GM23248 (cell line): ENCODE measurements around the gene PDSS2. TPM values are rescaled to one million over a fixed set of nuclear protein-coding genes. Genes with fewer than 3 reads are reported as not detected.

Experiments used
- DNase-seq: peaks from one replicate; pipeline ENCODE4 v3.0.0-alpha.2; 2015
- H2AFZ ChIP-seq: fragments of 200-600 bp; sonication (generic); 2 replicates; pipeline ENCODE4 v1.6.1; 2016; ENCODE audit warnings: antibody characterized with exemption
- H3F3A ChIP-seq: fragments of 200-600 bp; sonication (generic); 2 replicates; pipeline ENCODE4 v1.6.1; 2016; ENCODE audit warnings: mild to moderate bottlenecking, antibody characterized with exemption, mixed run types; ENCODE audit not compliant: insufficient read depth
- H3K27ac ChIP-seq: fragments of 200-600 bp; sonication (generic); 2 replicates; pipeline ENCODE4 v1.5.1; 2016; ENCODE audit warnings: mild to moderate bottlenecking
- H3K27me3 ChIP-seq: fragments of 200-600 bp; sonication (generic); replicated peaks from 2 replicates; pipeline ENCODE4 v1.6.1; 2016; ENCODE audit warnings: mild to moderate bottlenecking; ENCODE audit not compliant: insufficient read depth
- H3K36me3 ChIP-seq: fragments of 200-600 bp; sonication (generic); 2 replicates; pipeline ENCODE4 v1.6.1; 2016; ENCODE audit warnings: low read depth, mild to moderate bottlenecking
- H3K4me1 ChIP-seq: fragments of 200-600 bp; sonication (generic); 2 replicates; pipeline ENCODE4 v1.6.1; 2016; ENCODE audit warnings: mild to moderate bottlenecking; ENCODE audit not compliant: insufficient read depth
- H3K4me2 ChIP-seq: fragments of 200-600 bp; sonication (generic); one replicate; pipeline ENCODE4 v1.6.1; 2016; ENCODE audit warnings: mild to moderate bottlenecking; ENCODE audit not compliant: unreplicated experiment
- H3K4me3 ChIP-seq: fragments of 200-600 bp; sonication (generic); 2 replicates; pipeline ENCODE4 v1.5.1; 2016; ENCODE audit warnings: mild to moderate bottlenecking
- H3K79me2 ChIP-seq: fragments of 200-600 bp; sonication (generic); 2 replicates; pipeline ENCODE4 v1.6.1; 2016; ENCODE audit warnings: mild to moderate bottlenecking; ENCODE audit not compliant: insufficient read depth
- H3K9ac ChIP-seq: fragments of 200-600 bp; sonication (generic); 2 replicates; pipeline ENCODE4 v1.6.1; 2016; ENCODE audit warnings: mild to moderate bottlenecking
- H3K9me2 ChIP-seq: fragments of 200-600 bp; sonication (generic); 2 replicates; pipeline ENCODE4 v1.6.1; 2016; ENCODE audit warnings: mixed run types, mild to moderate bottlenecking, moderate library complexity; ENCODE audit not compliant: insufficient read depth
- H3K9me3 ChIP-seq: fragments of 200-600 bp; sonication (generic); one replicate; pipeline ENCODE4 v1.6.1; 2017; ENCODE audit warnings: low read depth
- H4K20me1 ChIP-seq: fragments of 200-600 bp; sonication (generic); 2 replicates; pipeline ENCODE4 v1.6.0; 2016; ENCODE audit not compliant: insufficient read depth
- EZH2 ChIP-seq: fragments of 200-600 bp; sonication (generic); IDR thresholded peaks from 2 replicates; pipeline ENCODE4 v1.6.1; 2018; ENCODE audit warnings: antibody characterized with exemption, mild to moderate bottlenecking; ENCODE audit not compliant: insufficient read depth, poor library complexity, severe bottlenecking
- EZH2phosphoT487 ChIP-seq: fragments of 200-600 bp; sonication (generic); IDR thresholded peaks from 2 replicates; pipeline ENCODE4 v1.6.1; 2018; ENCODE audit warnings: antibody characterized with exemption, moderate library complexity, mild to moderate bottlenecking, low read depth; ENCODE audit not compliant: insufficient read depth
- WGBS, 2 experiments: methylation state at CpG; one replicate each; pipeline ENCODE4 v1.1.6; 2015 to 2017; ENCODE audit warnings: low lambda C conversion rate in 2 of 2, low coverage in 1 of 2; ENCODE audit errors: missing lambda C conversion rate in 2 of 2; 5-methylcytosine and 5-hydroxymethylcytosine counted together
- in situ Hi-C: fragments of 300-500 bp; cut with MboI; formaldehyde crosslinking; loops from 2 replicates; pipeline ENCODE4 v1.15.0; 2020
- polyA plus RNA-seq: library from polyadenylated mRNA; unstranded; fragments of >200 nt; fragmentation: Nextera tagmentation; extraction: Ambion mirVana; gene quantifications from 2 replicates; pipeline ENCODE4 v1.2.1, GENCODE V29; 2016
- total RNA-seq: library from RNA; depleted of rRNA; stranded (reverse); fragments of >200 nt; shearing (Covaris generic); gene quantifications from 2 replicates; pipeline ENCODE4 v1.2.3, GENCODE V29; 2014

The PDSS2 gene
- total and polyA plus RNA-seq, 2 experiments from 2014 or later: 9.9 to 10.3 TPM

DNA sequence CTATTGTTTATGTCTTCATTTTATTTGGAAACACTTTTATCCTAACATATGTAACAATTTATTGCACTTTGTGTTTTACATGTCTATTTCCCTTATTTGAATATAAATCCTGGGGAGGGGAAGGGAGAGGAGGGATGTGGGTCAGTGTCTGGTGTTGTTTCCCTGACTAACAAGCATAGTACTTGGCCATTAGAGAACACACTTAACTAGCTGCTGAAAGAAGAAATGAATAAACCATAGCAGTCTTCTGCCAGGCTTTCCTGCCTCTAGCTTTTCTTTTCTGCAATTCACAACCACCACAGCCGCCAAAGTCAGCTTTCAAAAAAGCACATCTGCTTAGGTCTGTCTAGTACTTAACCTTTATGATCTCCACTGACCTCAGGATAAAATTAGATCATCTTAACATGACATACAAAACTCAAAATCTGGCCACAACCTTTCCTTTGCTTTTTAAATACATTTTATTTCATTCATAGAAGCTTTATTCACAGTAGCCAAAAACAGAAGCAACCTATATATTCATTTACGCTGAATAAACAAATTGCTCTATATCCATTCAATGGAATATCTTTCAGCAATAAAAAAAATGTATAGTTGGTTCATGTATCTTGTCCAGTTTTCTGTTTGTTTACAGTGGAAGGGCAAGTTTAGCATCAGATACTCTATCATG is 16.3 kb downstream of the PDSS2 start:
- Histone ChIP-seq H3K4me2 (peak overlapping the region; percentile 33), H3K79me2 (peaks cover 74% of the 10 kb centered on the region), H4K20me1 (no peaks in the 10 kb centered on the region), H2AFZ (no peak overlapping the region), H3K4me3 (no peak overlapping the region), H3K9me3 (no peaks in the 10 kb centered on the region), H3K36me3 (no peaks in the 10 kb centered on the region), H3K4me1 (peaks cover 29% of the 10 kb centered on the region), H3K27ac (peak overlapping the region; percentile 56), H3K9ac (no peak overlapping the region), H3K27me3 (no peaks in the 10 kb centered on the region), H3F3A (peaks cover 25% of the 10 kb centered on the region), H3K9me2 (no peaks in the 10 kb centered on the region)
- DNase-seq: peak; percentile 6
- TF ChIP-seq EZH2 (no peak), EZH2phosphoT487 (no peak)
- WGBS, 2 experiments: 96 to 98% methylated on average over 2 of the region's 2 CpGs
- in situ Hi-C loops: no loop called here

GRCh38 chr6:107441682-107442081 is 17.7 kb downstream of the PDSS2 start:
- Histone ChIP-seq H2AFZ (no peak overlapping the region), H3K79me2 (peaks cover 76% of the 10 kb centered on the region), H3F3A (peaks cover 25% of the 10 kb centered on the region), H3K9me3 (no peaks in the 10 kb centered on the region), H3K9me2 (no peaks in the 10 kb centered on the region), H3K36me3 (no peaks in the 10 kb centered on the region), H4K20me1 (no peaks in the 10 kb centered on the region), H3K9ac (no peak overlapping the region), H3K27me3 (no peaks in the 10 kb centered on the region), H3K4me2 (no peak overlapping the region), H3K4me3 (no peak overlapping the region), H3K4me1 (peaks cover 30% of the 10 kb centered on the region), H3K27ac (no peak overlapping the region)
- TF ChIP-seq EZH2phosphoT487 (no peak), EZH2 (no peak)
- WGBS, 2 experiments: 97 to 100% methylated on average over 1 of the region's 1 CpG
- DNase-seq: no peak
- in situ Hi-C loops: no loop called here

GRCh38 chr6:107440936-107441335 is 18.4 kb downstream of the PDSS2 start:
- peaks cover 27% of the 10 kb centered on the region for H3F3A ChIP-seq
- no peak for DNase-seq
- no peak overlapping the region for H3K4me2 ChIP-seq
- H3K9ac ChIP-seq: no peak overlapping the region
- H3K79me2 ChIP-seq: peaks cover 72% of the 10 kb centered on the region
- H3K27me3 ChIP-seq: no peaks in the 10 kb centered on the region
- H3K27ac ChIP-seq: no peak overlapping the region
- H3K9me3 ChIP-seq: no peaks in the 10 kb centered on the region
- no peak for TF ChIP-seq EZH2phosphoT487
- TF ChIP-seq EZH2: no peak
- peaks cover 37% of the 10 kb centered on the region for H3K4me1 ChIP-seq
- no peak overlapping the region for H3K4me3 ChIP-seq
- no peaks in the 10 kb centered on the region for H4K20me1 ChIP-seq
- no peaks in the 10 kb centered on the region for H3K36me3 ChIP-seq
- in situ Hi-C loops: no loop called here
- H2AFZ ChIP-seq: no peak overlapping the region
- H3K9me2 ChIP-seq: no peaks in the 10 kb centered on the region

- Histone ChIP-seq H3K9me3 (no peaks in the 10 kb centered on the region), H3K27me3 (no peaks in the 10 kb centered on the region), H3K9ac (no peak overlapping the region), H4K20me1 (no peaks in the 10 kb centered on the region), H3K4me1 (peaks cover 40% of the 10 kb centered on the region), H2AFZ (no peak overlapping the region), H3F3A (peaks cover 29% of the 10 kb centered on the region), H3K79me2 (peaks cover 76% of the 10 kb centered on the region), H3K27ac (no peak overlapping the region), H3K9me2 (no peaks in the 10 kb centered on the region), H3K36me3 (no peaks in the 10 kb centered on the region), H3K4me2 (no peak overlapping the region), H3K4me3 (no peak overlapping the region)
- 0% methylated on average over 1 of the region's 1 CpG for WGBS, 2 experiments
- in situ Hi-C loops: no loop called here
- no peak for DNase-seq
- no peak for TF ChIP-seq EZH2
- no peak for TF ChIP-seq EZH2phosphoT487
Measured at GRCh38 chr6:107439406-107439805, 20.0 kb downstream of the PDSS2 start.

- H3K4me1 ChIP-seq: peaks cover 23% of the 10 kb centered on the region
- no peaks in the 10 kb centered on the region for H4K20me1 ChIP-seq
- WGBS, 2 experiments: 94 to 95% methylated on average over 5 of the region's 5 CpGs
- in situ Hi-C loops: no loop called here
- no peak for TF ChIP-seq EZH2
- no peak for TF ChIP-seq EZH2phosphoT487
- no peak overlapping the region for H3K27ac ChIP-seq
- H3K4me3 ChIP-seq: no peak overlapping the region
- H2AFZ ChIP-seq: no peak overlapping the region
- no peak overlapping the region for H3K9ac ChIP-seq
- H3F3A ChIP-seq: peaks cover 12% of the 10 kb centered on the region; the same call in 1 of the 2 replicates
- H3K79me2 ChIP-seq: peaks cover 89% of the 10 kb centered on the region
- no peaks in the 10 kb centered on the region for H3K9me3 ChIP-seq
- no peaks in the 10 kb centered on the region for H3K27me3 ChIP-seq
- H3K4me2 ChIP-seq: no peak overlapping the region
- DNase-seq: no peak
- 0 out of 2 replicates have a peak, but pooled peaks cover 3% of the 10 kb centered on the region for H3K36me3 ChIP-seq
- H3K9me2 ChIP-seq: no peaks in the 10 kb centered on the region
Measured at GRCh38 chr6:107437691-107438090, 21.7 kb downstream of the PDSS2 start.
